Neural progenitor cell (in vitro differentiated cells): Measurements from ENCODE around the gene ZBTB46. TPM values are rescaled to one million over a fixed set of nuclear protein-coding genes. Genes with fewer than 3 reads are reported as not detected.

ENCODE experiments used
- DNase-seq: peaks from one replicate; pipeline ENCODE4 v3.0.0-alpha.2; 2016; ENCODE audit warnings: low spot score
- H2AFZ ChIP-seq: fragments of 200-600 bp; sonication (generic); replicated peaks from 2 replicates; pipeline ENCODE4 v1.6.1; 2016; ENCODE audit warnings: antibody characterized with exemption
- H3F3A ChIP-seq: fragments of 200-600 bp; sonication (generic); 2 replicates; pipeline ENCODE4 v1.6.1; 2016; ENCODE audit warnings: antibody characterized with exemption, low read depth
- H3K27ac ChIP-seq: fragments of 200-600 bp; sonication (generic); 2 replicates; pipeline ENCODE4 v1.5.1; 2016; ENCODE audit warnings: mild to moderate bottlenecking
- H3K27me3 ChIP-seq: fragments of 200-600 bp; sonication (generic); 2 replicates; pipeline ENCODE4 v1.6.1; 2016; ENCODE audit warnings: mild to moderate bottlenecking, moderate library complexity
- H3K36me3 ChIP-seq: fragments of 200-600 bp; sonication (generic); 2 replicates; pipeline ENCODE4 v1.5.1; 2016
- H3K4me1 ChIP-seq: fragments of 200-600 bp; sonication (generic); 2 replicates; pipeline ENCODE4 v1.6.1; 2016; ENCODE audit warnings: mixed run types
- H3K4me2 ChIP-seq: fragments of 200-600 bp; sonication (generic); 2 replicates; pipeline ENCODE4 v1.6.1; 2016
- H3K4me3 ChIP-seq: fragments of 200-600 bp; sonication (generic); 2 replicates; pipeline ENCODE4 v1.5.1; 2016
- H3K79me2 ChIP-seq: fragments of 200-600 bp; sonication (generic); 2 replicates; pipeline ENCODE4 v1.6.1; 2016; ENCODE audit warnings: low read depth
- H3K9ac ChIP-seq: fragments of 200-600 bp; sonication (generic); 2 replicates; pipeline ENCODE4 v1.6.1; 2016
- H3K9me3 ChIP-seq: fragments of 200-600 bp; sonication (generic); 2 replicates; pipeline ENCODE4 v1.5.1; 2016; ENCODE audit warnings: low read depth
- H4K20me1 ChIP-seq: fragments of 200-600 bp; sonication (generic); 2 replicates; pipeline ENCODE4 v1.6.1; 2016; ENCODE audit warnings: low read depth
- H3K27ac Mint-ChIP-seq: 3 replicates; pipeline ENCODE4 v1.8.0; 2021; ENCODE audit warnings: mixed read lengths
- H3K27me3 Mint-ChIP-seq: 2 replicates; pipeline ENCODE4 v1.8.0; 2022; ENCODE audit warnings: low read depth, mild to moderate bottlenecking, inconsistent platforms, moderate library complexity, mixed read lengths; ENCODE audit not compliant: insufficient read depth
- H3K36me3 Mint-ChIP-seq: 3 replicates; pipeline ENCODE4 v1.8.0; 2021; ENCODE audit warnings: mixed read lengths
- H3K4me1 Mint-ChIP-seq: 3 replicates; pipeline ENCODE4 v1.8.0; 2021; ENCODE audit warnings: mixed read lengths
- H3K4me3 Mint-ChIP-seq: 3 replicates; pipeline ENCODE4 v1.8.0; 2021; ENCODE audit warnings: mild to moderate bottlenecking, moderate library complexity, mixed read lengths
- H3K9me3 Mint-ChIP-seq: 3 replicates; pipeline ENCODE4 v1.8.0; 2020; ENCODE audit warnings: mixed read lengths
- CTCF ChIP-seq: fragments of 200-600 bp; sonication (generic); IDR thresholded peaks from 2 replicates; pipeline ENCODE4 v1.5.1; 2017; ENCODE audit warnings: antibody characterized with exemption, mild to moderate bottlenecking
- EZH2 ChIP-seq: fragments of 200-600 bp; sonication (generic); IDR thresholded peaks from 2 replicates; pipeline ENCODE4 v1.6.1; 2017; ENCODE audit warnings: antibody characterized with exemption, mild to moderate bottlenecking, moderate library complexity
- EZH2phosphoT487 ChIP-seq: fragments of 200-600 bp; sonication (generic); IDR thresholded peaks from 2 replicates; pipeline ENCODE4 v1.6.1; 2017; ENCODE audit warnings: antibody characterized with exemption
- total RNA-seq: library from RNA; depleted of rRNA; stranded (reverse); fragments of >200 nt; gene quantifications from 2 replicates; pipeline ENCODE4 v1.2.3, GENCODE V29; 2015; ENCODE audit warnings: low replicate concordance

Gene ZBTB46
- total RNA-seq, 1 donor from 2014 or later, result 8.1 TPM

GRCh38 chr20:63744574-63745423 lies 86.3 kb downstream of the ZBTB46 start:
- Histone ChIP-seq H3K4me2 (no peak overlapping the region), H2AFZ (no peak overlapping the region), H3K4me3 (no peak overlapping the region), H3K79me2 (peaks cover 8% of the 10 kb centered on the region), H3K27ac (peak overlapping the region; percentile 31), H3K9me3 (no peaks in the 10 kb centered on the region), H3F3A (peaks cover 26% of the 10 kb centered on the region), H3K36me3 (no peaks in the 10 kb centered on the region), H3K4me1 (peaks cover 7% of the 10 kb centered on the region), H3K9ac (no peak overlapping the region), H3K27me3 (no peaks in the 10 kb centered on the region), H4K20me1 (peaks cover 14% of the 10 kb centered on the region)
- Mint-ChIP-seq H3K4me1 (peaks cover 2% of the 10 kb centered on the region), H3K9me3 (no peaks in the 10 kb centered on the region), H3K4me3 (no peak overlapping the region), H3K27me3 (peaks cover 9% of the 10 kb centered on the region), H3K36me3 (peaks cover 4% of the 10 kb centered on the region), H3K27ac (no peak overlapping the region)
- no peak for DNase-seq
- TF ChIP-seq EZH2phosphoT487 (no peak), EZH2 (no peak), CTCF (no peak)

- H3F3A ChIP-seq, result peaks cover 28% of the 10 kb centered on the region
- H3K27me3 Mint-ChIP-seq, result peaks cover 9% of the 10 kb centered on the region
- H3K4me3 Mint-ChIP-seq, result no peak overlapping the region
- no peaks in the 10 kb centered on the region for H3K27me3 ChIP-seq
- H3K79me2 ChIP-seq, result peaks cover 8% of the 10 kb centered on the region
- H3K4me2 ChIP-seq, result no peak overlapping the region
- H3K9ac ChIP-seq, result no peak overlapping the region
- H3K36me3 ChIP-seq, result no peaks in the 10 kb centered on the region
- no peak for DNase-seq
- H3K9me3 ChIP-seq, result no peaks in the 10 kb centered on the region
- peaks cover 2% of the 10 kb centered on the region for H3K4me1 Mint-ChIP-seq
- no peak overlapping the region for H3K27ac Mint-ChIP-seq
- H3K4me3 ChIP-seq, result no peak overlapping the region
- peaks cover 4% of the 10 kb centered on the region for H3K36me3 Mint-ChIP-seq
- no peak overlapping the region for H3K27ac ChIP-seq
- no peaks in the 10 kb centered on the region for H3K9me3 Mint-ChIP-seq
- no peak for TF ChIP-seq EZH2
- peaks cover 8% of the 10 kb centered on the region for H3K4me1 ChIP-seq
- no peak overlapping the region for H2AFZ ChIP-seq
- peaks cover 16% of the 10 kb centered on the region for H4K20me1 ChIP-seq
Observed at GRCh38 chr20:63744158-63744557, 86.9 kb downstream of the ZBTB46 start.

- peaks cover 15% of the 10 kb centered on the region for H3K4me1 ChIP-seq
- H3K4me3 ChIP-seq, result no peak overlapping the region
- DNase-seq, result no peak
- no peaks in the 10 kb centered on the region for H3K9me3 Mint-ChIP-seq
- peaks cover 2% of the 10 kb centered on the region for H3K4me1 Mint-ChIP-seq
- no peaks in the 10 kb centered on the region for H3K9me3 ChIP-seq
- H3K27me3 ChIP-seq, result peaks cover 2% of the 10 kb centered on the region
- peaks cover 4% of the 10 kb centered on the region for H3K36me3 Mint-ChIP-seq
- peak overlapping the region; percentile 50 for H3K4me3 Mint-ChIP-seq
- H3K27ac ChIP-seq, result no peak overlapping the region
- H3K9ac ChIP-seq, result no peak overlapping the region
- peaks cover 23% of the 10 kb centered on the region for H4K20me1 ChIP-seq
- H2AFZ ChIP-seq, result no peak overlapping the region
- H3K79me2 ChIP-seq, result peaks cover 8% of the 10 kb centered on the region
- H3K4me2 ChIP-seq, result no peak overlapping the region
- TF ChIP-seq EZH2phosphoT487, result no peak
- TF ChIP-seq CTCF, result no peak
- no peak for TF ChIP-seq EZH2
- no peaks in the 10 kb centered on the region for H3K36me3 ChIP-seq
- H3K27me3 Mint-ChIP-seq, result peaks cover 6% of the 10 kb centered on the region
- H3K27ac Mint-ChIP-seq, result peak overlapping the region; percentile 39
- H3F3A ChIP-seq, result peaks cover 36% of the 10 kb centered on the region
Observed at GRCh38 chr20:63743210-63743970, 87.7 kb downstream of the ZBTB46 start.
